IMR-90 (cell line): Measurements from ENCODE around the gene SEL1L3. TPM values are rescaled to one million over a fixed set of nuclear protein-coding genes. Genes with fewer than 3 reads are reported as not detected.

Experiments used
- ATAC-seq: fragments of 200-7000 bp; cut with Tn5 transposase; 2 replicates; pipeline ENCODE4 v1.9.1; 2020; ENCODE audit warnings: low read depth, mild to moderate bottlenecking, moderate library complexity
- BruUV-seq: library from RNA; stranded (reverse); fragments of 400-500 nt; replicated peaks from 2 replicates; lab custom pipeline; 2021; lab: Mats Ljungman, UMichigan
- CTCF ChIA-PET: fragments of 300-600 bp; formaldehyde crosslinking; extraction: SDS; loops from one replicate; lab custom pipeline; 2021; ENCODE audit warnings: antibody characterized with exemption; lab: Yijun Ruan, JAX
- POLR2A ChIA-PET: fragments of 300-600 bp; sonication (Branson Sonifier 250); formaldehyde crosslinking; loops from one replicate; lab custom pipeline; 2022; ENCODE audit warnings: antibody characterized with exemption; ENCODE audit not compliant: unreplicated experiment; lab: Charles Lee
- DNase-seq: peaks from one replicate; pipeline ENCODE4 v3.0.0; 2013
- H2AFZ ChIP-seq: replicated peaks from 2 replicates; pipeline ENCODE3; 2013; ENCODE audit warnings: low read length, mild to moderate bottlenecking; ENCODE audit not compliant: poor library complexity
- H2AK5ac ChIP-seq: 2 replicates; pipeline ENCODE4 v1.6.1; 2013; ENCODE audit warnings: low read depth, low read length, inconsistent platforms
- H2AK9ac ChIP-seq: replicated peaks from 2 replicates; pipeline ENCODE3; 2013; ENCODE audit warnings: mild to moderate bottlenecking, low read depth, low read length, moderate library complexity; ENCODE audit not compliant: poor library complexity
- H2BK120ac ChIP-seq: 2 replicates; pipeline ENCODE4 v1.6.1; 2013; ENCODE audit warnings: low read depth, low read length, inconsistent platforms
- H2BK15ac ChIP-seq: 3 replicates; pipeline ENCODE4 v1.6.1; 2013; ENCODE audit warnings: low read depth, low read length, inconsistent platforms
- H2BK20ac ChIP-seq: 2 replicates; pipeline ENCODE4 v1.6.1; 2013; ENCODE audit warnings: low read depth, mild to moderate bottlenecking, inconsistent platforms, low read length, moderate library complexity
- H2BK5ac ChIP-seq: 2 replicates; pipeline ENCODE4 v1.6.1; 2013; ENCODE audit warnings: mild to moderate bottlenecking, low read depth, low read length, inconsistent platforms; ENCODE audit not compliant: poor library complexity, severe bottlenecking
- H3K14ac ChIP-seq: replicated peaks from 2 replicates; pipeline ENCODE4 v1.6.1; 2013; ENCODE audit warnings: low read depth, low read length, inconsistent platforms
- H3K18ac ChIP-seq: 2 replicates; pipeline ENCODE4 v1.6.1; 2013; ENCODE audit warnings: low read depth, low read length, control low read depth
- H3K23ac ChIP-seq: 2 replicates; pipeline ENCODE4 v1.6.1; 2013; ENCODE audit warnings: low read depth, low read length, inconsistent platforms
- H3K27ac ChIP-seq: 2 replicates; pipeline ENCODE4 v1.5.1; 2013; ENCODE audit warnings: mild to moderate bottlenecking, control low read depth, low read length; ENCODE audit not compliant: insufficient read depth
- H3K27me3 ChIP-seq: 2 replicates; pipeline ENCODE4 v1.6.1; 2013; ENCODE audit warnings: low read length; ENCODE audit not compliant: control insufficient read depth, insufficient read depth
- H3K36me3 ChIP-seq: 2 replicates; pipeline ENCODE4 v1.6.1; 2013; ENCODE audit warnings: low read length, mixed read lengths; ENCODE audit not compliant: control insufficient read depth, insufficient read depth
- H3K4ac ChIP-seq: 2 replicates; pipeline ENCODE4 v1.6.1; 2013; ENCODE audit warnings: low read depth, low read length, inconsistent platforms
- H3K4me1 ChIP-seq: 2 replicates; pipeline ENCODE4 v1.6.1; 2013; ENCODE audit warnings: low read length, mixed read lengths; ENCODE audit not compliant: control insufficient read depth, insufficient read depth
- H3K4me2 ChIP-seq: 2 replicates; pipeline ENCODE4 v1.6.1; 2013; ENCODE audit warnings: low read depth, mild to moderate bottlenecking, control low read depth, low read length, moderate library complexity
- H3K4me3 ChIP-seq: 2 replicates; pipeline ENCODE4 v1.5.1; 2013; ENCODE audit warnings: low read depth, mild to moderate bottlenecking, control low read depth, low read length, moderate library complexity; ENCODE audit not compliant: insufficient read depth
- H3K56ac ChIP-seq: 2 replicates; pipeline ENCODE4 v1.6.1; 2013; ENCODE audit warnings: low read length, inconsistent platforms; ENCODE audit not compliant: insufficient read depth; ENCODE audit errors: extremely low read depth
- H3K79me1 ChIP-seq, 2 experiments: 2 replicates each; pipeline ENCODE4 v1.6.1; 2013; ENCODE audit warnings: low read length in 2 of 2, inconsistent platforms in 1 of 2, low read depth in 1 of 2
- H3K9ac ChIP-seq: 2 replicates; pipeline ENCODE4 v1.6.1; 2013; ENCODE audit warnings: low read depth, low read length, control low read depth
- H3K9me1 ChIP-seq: 2 replicates; pipeline ENCODE4 v1.6.1; 2013; ENCODE audit warnings: low read length, inconsistent platforms; ENCODE audit not compliant: insufficient read depth
- H3K9me3 ChIP-seq: 2 replicates; pipeline ENCODE4 v1.6.1; 2013; ENCODE audit warnings: low read length; ENCODE audit not compliant: control insufficient read depth, insufficient read depth
- H4K20me1 ChIP-seq: 2 replicates; pipeline ENCODE4 v1.6.1; 2013; ENCODE audit warnings: low read length, inconsistent platforms; ENCODE audit not compliant: insufficient read depth
- H4K5ac ChIP-seq: 2 replicates; pipeline ENCODE4 v1.6.1; 2013; ENCODE audit warnings: mild to moderate bottlenecking, low read depth, low read length, control low read depth
- H4K8ac ChIP-seq, 2 experiments: 2 replicates each; pipeline ENCODE4 v1.6.1; 2013; ENCODE audit warnings: low read depth in 2 of 2, low read length in 2 of 2, control low read depth in 1 of 2, inconsistent platforms in 1 of 2
- H4K91ac ChIP-seq: 2 replicates; pipeline ENCODE4 v1.6.1; 2013; ENCODE audit warnings: low read depth, low read length, inconsistent platforms; ENCODE audit not compliant: insufficient read depth
- BHLHE40 ChIP-seq: fragments of 150-350 bp; IDR thresholded peaks from 2 replicates; pipeline ENCODE4 v1.6.1; 2016; ENCODE audit warnings: mild to moderate bottlenecking, low read depth, low read length
- CEBPB ChIP-seq: IDR thresholded peaks from 2 replicates; pipeline ENCODE4 v1.6.1; 2012; ENCODE audit warnings: low read depth, low read length, improper control_type of control experiment
- CTCF ChIP-seq: conservative IDR thresholded peaks from 2 replicates; pipeline ENCODE4 v1.5.1; 2012; ENCODE audit warnings: mild to moderate bottlenecking, low read depth, low read length, improper control_type of control experiment
- ELK1 ChIP-seq: fragments of 150-350 bp; IDR thresholded peaks from 2 replicates; pipeline ENCODE4 v1.6.1; 2016; ENCODE audit warnings: low read depth, mild to moderate bottlenecking, low read length, moderate library complexity, borderline replicate concordance
- FOS ChIP-seq: fragments of 150-350 bp; IDR thresholded peaks from 2 replicates; pipeline ENCODE4 v1.6.1; 2016; ENCODE audit warnings: low read depth, low read length
- MAFK ChIP-seq: IDR thresholded peaks from 2 replicates; pipeline ENCODE4 v1.6.1; 2012; ENCODE audit warnings: low read depth, low read length, improper control_type of control experiment
- MXI1 ChIP-seq: IDR thresholded peaks from 2 replicates; pipeline ENCODE4 v1.6.1; 2012; ENCODE audit warnings: low read depth, mild to moderate bottlenecking, low read length, moderate library complexity, borderline replicate concordance
- NFE2L2 ChIP-seq: fragments of 150-350 bp; IDR thresholded peaks from 2 replicates; pipeline ENCODE4 v1.6.1; 2016; ENCODE audit warnings: low read depth, mild to moderate bottlenecking, low read length
- POLR2A ChIP-seq: IDR thresholded peaks from 2 replicates; pipeline ENCODE4 v1.6.1; 2012; ENCODE audit warnings: mild to moderate bottlenecking, low read depth, low read length
- RAD21 ChIP-seq: IDR thresholded peaks from 2 replicates; pipeline ENCODE4 v1.6.1; 2012; ENCODE audit warnings: low read length, improper control_type of control experiment
- RFX5 ChIP-seq: IDR thresholded peaks from 2 replicates; pipeline ENCODE4 v1.8.0; 2012; ENCODE audit warnings: low read depth, mild to moderate bottlenecking, low read length, moderate library complexity
- USF2 ChIP-seq: fragments of 150-350 bp; IDR thresholded peaks from 2 replicates; pipeline ENCODE4 v1.6.1; 2017; ENCODE audit warnings: mild to moderate bottlenecking, antibody characterized with exemption, low read length, low read depth
- WGBS, 2 experiments: methylation state at CpG; one replicate each; pipeline versions ENCODE4 v1.1.5 to v1.1.7; 2013; ENCODE audit warnings: missing lambda C conversion rate in 2 of 2; ENCODE audit not compliant: insufficient read length in 1 of 2; ENCODE audit errors: extremely low coverage in 2 of 2; 5-methylcytosine and 5-hydroxymethylcytosine counted together
- dilution Hi-C: fragments of 300-500 bp; cut with HindIII; formaldehyde crosslinking; loops from one replicate; pipeline ENCODE4 v1.14.3; 2018; ENCODE audit warnings: low sequenced_read_pairs; ENCODE audit not compliant: unreplicated experiment
- in situ Hi-C: fragments of 300-500 bp; cut with MboI; formaldehyde crosslinking; loops from 3 replicates; pipeline ENCODE4 v1.14.3; 2019; ENCODE audit warnings: low sequenced_read_pairs, inconsistent platforms, mixed read lengths
- intact Hi-C: fragments of 100-400 bp; cut with micrococcal nuclease; formaldehyde crosslinking; loops from 2 replicates; pipeline ENCODE4 v1.10.0; 2022
- polyA plus RNA-seq, 3 experiments: library from polyadenylated mRNA; depleted of rRNA; stranded (reverse); fragments of >200 nt; gene quantifications; 2 replicates each; pipeline ENCODE4 v1.2.3, GENCODE V29; 2012; ENCODE audit warnings: low replicate concordance in 1 of 3
- total RNA-seq: library from RNA; depleted of rRNA; stranded (reverse); fragments of >200 nt; gene quantifications from 2 replicates; pipeline ENCODE4 v1.2.3, GENCODE V29; 2012

Gene SEL1L3
- total and polyA plus RNA-seq, 2 of the 4 experiments (the other 2 are of a cell fraction) = 16.4 to 43.7 TPM

- ChIA-PET POLR2A (no interaction called here), CTCF (interaction anchor here (1.4 kb wide), 1 partner anchor 9 kb away, joined by 4 read pairs; no protein-coding TSS in a partner anchor)
- Histone ChIP-seq H2AK5ac (no peak overlapping the region), H3K9ac (no peak overlapping the region), H4K8ac (no peak overlapping the region), H3K79me1 (peaks cover 0 to 4% of the 10 kb centered on the region in 2 experiments; a peak in 1 of 4 replicates), H2BK20ac (no peak overlapping the region), H3K4me3 (no peak overlapping the region), H3K36me3 (no peaks in the 10 kb centered on the region), H3K4me1 (no peaks in the 10 kb centered on the region), H4K5ac (no peak overlapping the region), H3K14ac (no peak overlapping the region), H3K27ac (no peak overlapping the region), H3K27me3 (no peaks in the 10 kb centered on the region), H4K20me1 (no peaks in the 10 kb centered on the region), H2AFZ (no peak overlapping the region), H4K91ac (no peak overlapping the region), H2AK9ac (no peak overlapping the region), H3K4ac (no peak overlapping the region), H2BK120ac (no peak overlapping the region), H3K18ac (no peak overlapping the region), H2BK5ac (no peak overlapping the region), H3K9me3 (no peaks in the 10 kb centered on the region), H3K23ac (no peak overlapping the region), H3K9me1 (peaks cover 3% of the 10 kb centered on the region; the same call in 1 of the 2 replicates), H3K4me2 (no peak overlapping the region), H3K56ac (no peak overlapping the region), H2BK15ac (no peak overlapping the region)
- ATAC-seq (no peak), DNase-seq (no peak)
- BruUV-seq = no TSS peak
- dilution Hi-C loops (no loop called here), in situ Hi-C loops (no loop called here), intact Hi-C loops (no loop called here)
- TF ChIP-seq FOS (no peak), CEBPB (no peak), RAD21 (no peak), POLR2A (no peak), MAFK (no peak), BHLHE40 (no peak), USF2 (no peak), ELK1 (no peak), RFX5 (no peak), MXI1 (no peak), NFE2L2 (no peak), CTCF (no peak)
- 87% methylated on average over 3 of the region's 4 CpGs; no CpG with 5 or more reads in 1 of the 2 experiments for WGBS, 2 experiments
Measured at GRCh38 chr4:25827897-25828296, 34.9 kb downstream of the SEL1L3 start.
